ENCODE results near the gene CACNA1G. TPM values are rescaled to one million over a fixed set of nuclear protein-coding genes. Genes with fewer than 3 reads are reported as not detected.

Gene CACNA1G
- total RNA-seq (2014; rRNA removed; shearing (Covaris generic)): not detected in 2 replicates
- total RNA-seq (2022): not detected in 2 replicates
- Bru-seq, nascent RNA: percentile 2 among the genes with signal in this experiment
- BruChase-seq, experiment 1, labeled RNA remaining after a 6-hour chase: not detected
- not detected for BruChase-seq, experiment 2, labeled RNA remaining after a 2-hour chase
- long read RNA-seq: 0 reads

GRCh38 chr17:50560185-50560824 is at the start of gene CACNA1G:
CACNA1G (plus strand) TSS chr17:50560715; CDS start chr17:50561460, 745 bp downstream.
- Histone ChIP-seq H3K27ac (ENCODE audit: low read depth, low read length, poor library complexity, severe bottlenecking) (no peak within 1 kb of the TSS), H3K4me2 (ENCODE audit: low read length) (peak within 1 kb of the TSS; percentile 53), H3K36me3 (ENCODE audit: insufficient read depth, low read length) (no peaks in the 10 kb centered on the region), H2AFZ (ENCODE audit: low read length) (no peak within 1 kb of the TSS), H3K9me3 (ENCODE audit: low read length) (no peaks in the 10 kb centered on the region), H3K4me3 (ENCODE audit: low read depth, low read length, poor library complexity, severe bottlenecking) (peak within 1 kb of the TSS; percentile 44), H3K9me2 (ENCODE audit: insufficient read depth, low read length) (no peaks in the 10 kb centered on the region), H3K79me2 (ENCODE audit: insufficient read depth, low read depth, low read length) (no peaks in the 10 kb centered on the region), H3K4me1 (ENCODE audit: insufficient read depth, low read length, poor library complexity, severe bottlenecking) (peaks cover 6% of the 10 kb centered on the region), H4K20me1 (ENCODE audit: insufficient read depth, low read length) (no peaks in the 10 kb centered on the region)
- POLR2A ChIA-PET: no interaction called here
- intact Hi-C loops (cut with micrococcal nuclease; ENCODE audit: unreplicated experiment): no loop called here
- BruUV-seq (replicated peaks): no TSS peak
- CTCF ChIA-PET (ENCODE audit: unreplicated experiment): no interaction called here
- no peak for TF ChIP-seq CTCF (conservative IDR thresholded peaks at IDR 0.05; ENCODE audit: low read length)
- TF ChIP-seq EZH2phosphoT487 (IDR thresholded peaks at IDR 0.05; ENCODE audit: borderline replicate concordance, low read depth, low read length): no peak
- DNase-seq (ENCODE audit: low spot score): peak; percentile 72

GRCh38 chr17:50511058-50511457 is 49.5 kb upstream of the CACNA1G start:
- Histone ChIP-seq H3K9me3 (ENCODE audit: low read length) (no peaks in the 10 kb centered on the region), H3K4me1 (ENCODE audit: insufficient read depth, low read length, poor library complexity, severe bottlenecking) (peaks cover 15% of the 10 kb centered on the region), H2AFZ (ENCODE audit: low read length) (no peak overlapping the region), H3K9me2 (ENCODE audit: insufficient read depth, low read length) (no peaks in the 10 kb centered on the region), H3K36me3 (ENCODE audit: insufficient read depth, low read length) (no peaks in the 10 kb centered on the region), H3K4me2 (ENCODE audit: low read length) (no peak overlapping the region), H3K4me3 (ENCODE audit: low read depth, low read length, poor library complexity, severe bottlenecking) (no peak overlapping the region), H4K20me1 (ENCODE audit: insufficient read depth, low read length) (no peaks in the 10 kb centered on the region), H3K79me2 (ENCODE audit: insufficient read depth, low read depth, low read length) (no peaks in the 10 kb centered on the region), H3K27ac (ENCODE audit: low read depth, low read length, poor library complexity, severe bottlenecking) (no peak overlapping the region)
- BruUV-seq (replicated peaks): no TSS peak
- ChIA-PET POLR2A (interaction anchor here (0.7 kb wide), 1 partner anchor 51 kb away, joined by 4 read pairs; no protein-coding TSS in a partner anchor), CTCF (ENCODE audit: unreplicated experiment) (interaction anchor here (0.5 kb wide), 1 partner anchor 326 kb away, joined by 3 read pairs; no protein-coding TSS in a partner anchor)
- TF ChIP-seq EZH2phosphoT487 (IDR thresholded peaks at IDR 0.05; ENCODE audit: borderline replicate concordance, low read depth, low read length) (no peak), CTCF (conservative IDR thresholded peaks at IDR 0.05; ENCODE audit: low read length) (no peak)
- intact Hi-C loops (cut with micrococcal nuclease; ENCODE audit: unreplicated experiment): no loop called here
- no peak for DNase-seq (ENCODE audit: low spot score)

GRCh38 chr17:50513495-50513894 is 47.0 kb upstream of the CACNA1G start:
- BruUV-seq (replicated peaks): no TSS peak
- no peaks in the 10 kb centered on the region for H3K9me2 ChIP-seq (ENCODE audit: insufficient read depth, low read length)
- no peaks in the 10 kb centered on the region for H3K36me3 ChIP-seq (ENCODE audit: insufficient read depth, low read length)
- H4K20me1 ChIP-seq (ENCODE audit: insufficient read depth, low read length): no peaks in the 10 kb centered on the region
- H3K4me1 ChIP-seq (ENCODE audit: insufficient read depth, low read length, poor library complexity, severe bottlenecking): peaks cover 5% of the 10 kb centered on the region
- no peak overlapping the region for H2AFZ ChIP-seq (ENCODE audit: low read length)
- H3K4me2 ChIP-seq (ENCODE audit: low read length): no peak overlapping the region
- CTCF ChIA-PET (ENCODE audit: unreplicated experiment): no interaction called here
- intact Hi-C loops (cut with micrococcal nuclease; ENCODE audit: unreplicated experiment): no loop called here
- no peak for DNase-seq (ENCODE audit: low spot score)
- no peak overlapping the region for H3K27ac ChIP-seq (ENCODE audit: low read depth, low read length, poor library complexity, severe bottlenecking)
- no peaks in the 10 kb centered on the region for H3K79me2 ChIP-seq (ENCODE audit: insufficient read depth, low read depth, low read length)
- POLR2A ChIA-PET: no interaction called here
- no peak for TF ChIP-seq CTCF (conservative IDR thresholded peaks at IDR 0.05; ENCODE audit: low read length)
- TF ChIP-seq EZH2phosphoT487 (IDR thresholded peaks at IDR 0.05; ENCODE audit: borderline replicate concordance, low read depth, low read length): no peak
- H3K4me3 ChIP-seq (ENCODE audit: low read depth, low read length, poor library complexity, severe bottlenecking): no peak overlapping the region
- H3K9me3 ChIP-seq (ENCODE audit: low read length): no peaks in the 10 kb centered on the region
